Measurements from ENCODE around the gene ROBO3.

Gene ROBO3

DNA sequence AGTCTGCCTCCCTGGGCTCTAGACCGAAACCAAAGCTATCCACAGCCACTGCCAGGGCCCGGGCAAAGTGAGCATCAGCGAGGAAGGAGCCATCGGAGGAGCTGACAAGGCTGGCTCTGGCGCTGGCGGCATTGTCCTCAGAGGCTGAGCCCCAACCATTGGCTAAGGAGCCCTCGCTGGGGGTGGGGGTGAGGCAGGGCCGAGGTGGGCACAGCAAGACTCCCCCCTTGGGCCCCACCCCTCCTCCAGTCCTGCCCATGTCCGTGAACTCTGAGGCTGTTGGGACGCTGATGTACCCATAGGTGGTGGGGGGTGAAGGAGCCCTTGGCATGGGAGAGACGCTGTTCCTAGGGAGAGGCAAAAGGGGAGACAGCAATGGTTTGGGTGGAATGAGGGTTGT, 21.2 kb downstream of the ROBO3 start:
- TF ChIP-seq, protein P1, sequence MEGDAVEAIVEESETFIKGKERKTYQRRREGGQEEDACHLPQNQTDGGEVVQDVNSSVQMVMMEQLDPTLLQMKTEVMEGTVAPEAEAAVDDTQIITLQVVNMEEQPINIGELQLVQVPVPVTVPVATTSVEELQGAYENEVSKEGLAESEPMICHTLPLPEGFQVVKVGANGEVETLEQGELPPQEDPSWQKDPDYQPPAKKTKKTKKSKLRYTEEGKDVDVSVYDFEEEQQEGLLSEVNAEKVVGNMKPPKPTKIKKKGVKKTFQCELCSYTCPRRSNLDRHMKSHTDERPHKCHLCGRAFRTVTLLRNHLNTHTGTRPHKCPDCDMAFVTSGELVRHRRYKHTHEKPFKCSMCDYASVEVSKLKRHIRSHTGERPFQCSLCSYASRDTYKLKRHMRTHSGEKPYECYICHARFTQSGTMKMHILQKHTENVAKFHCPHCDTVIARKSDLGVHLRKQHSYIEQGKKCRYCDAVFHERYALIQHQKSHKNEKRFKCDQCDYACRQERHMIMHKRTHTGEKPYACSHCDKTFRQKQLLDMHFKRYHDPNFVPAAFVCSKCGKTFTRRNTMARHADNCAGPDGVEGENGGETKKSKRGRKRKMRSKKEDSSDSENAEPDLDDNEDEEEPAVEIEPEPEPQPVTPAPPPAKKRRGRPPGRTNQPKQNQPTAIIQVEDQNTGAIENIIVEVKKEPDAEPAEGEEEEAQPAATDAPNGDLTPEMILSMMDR (IDR thresholded peaks at IDR 0.05): no peak

DNA sequence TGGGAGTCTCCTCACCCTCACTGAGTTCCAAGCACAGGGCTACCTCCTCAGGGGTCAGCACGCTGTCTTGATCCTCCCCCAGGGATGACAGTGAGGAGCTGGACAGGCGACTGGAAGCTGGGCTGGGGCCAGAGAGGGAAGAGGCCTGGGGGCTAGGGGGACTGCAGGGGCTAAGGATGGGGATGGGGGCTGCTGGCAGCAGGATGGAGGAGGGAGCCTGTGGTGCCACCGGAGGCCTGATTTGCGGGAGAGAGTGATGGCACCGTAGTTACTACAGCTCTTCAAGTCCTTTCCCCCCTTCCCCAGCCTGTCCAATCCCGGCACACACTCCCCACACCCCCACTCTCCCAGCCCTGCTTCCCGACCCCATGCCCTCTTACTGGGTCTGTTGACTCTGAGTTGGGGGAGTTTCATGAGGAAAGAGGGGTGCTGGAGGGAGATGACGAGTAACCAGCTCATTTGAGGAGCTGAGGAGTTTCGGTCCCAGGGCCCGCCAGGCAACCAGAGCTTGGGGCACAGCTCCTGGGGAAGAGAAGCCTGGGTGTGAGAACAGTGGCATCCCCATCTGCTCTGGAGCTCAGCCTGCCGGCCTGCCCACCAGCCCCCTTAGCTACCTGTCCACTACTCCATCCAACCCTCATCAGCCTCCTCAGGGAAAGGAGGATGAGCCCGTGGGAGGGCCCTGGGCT, 21.9 kb downstream of the ROBO3 start:
- TF ChIP-seq, protein P1 (IDR thresholded peaks at IDR 0.05): no peak

DNA sequence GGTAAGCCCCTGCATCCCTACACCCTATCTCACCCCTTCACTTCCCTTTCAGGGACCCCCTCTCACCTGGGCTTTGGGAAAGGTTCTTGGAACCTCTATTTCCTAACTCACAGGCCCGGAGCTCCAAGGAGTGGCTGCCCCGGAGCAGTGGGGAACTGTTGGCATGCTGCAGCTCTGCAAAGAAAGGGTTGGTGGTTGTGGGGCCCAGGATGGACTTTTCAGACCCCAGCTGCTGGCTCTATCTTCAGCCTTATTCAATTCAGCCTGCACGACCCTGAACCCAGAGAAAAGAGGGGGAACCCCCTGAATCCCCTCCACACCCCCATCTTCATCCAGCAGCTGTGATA, 22.4 kb downstream of the ROBO3 start:
- TF ChIP-seq, protein P1 (IDR thresholded peaks at IDR 0.05): no peak

DNA sequence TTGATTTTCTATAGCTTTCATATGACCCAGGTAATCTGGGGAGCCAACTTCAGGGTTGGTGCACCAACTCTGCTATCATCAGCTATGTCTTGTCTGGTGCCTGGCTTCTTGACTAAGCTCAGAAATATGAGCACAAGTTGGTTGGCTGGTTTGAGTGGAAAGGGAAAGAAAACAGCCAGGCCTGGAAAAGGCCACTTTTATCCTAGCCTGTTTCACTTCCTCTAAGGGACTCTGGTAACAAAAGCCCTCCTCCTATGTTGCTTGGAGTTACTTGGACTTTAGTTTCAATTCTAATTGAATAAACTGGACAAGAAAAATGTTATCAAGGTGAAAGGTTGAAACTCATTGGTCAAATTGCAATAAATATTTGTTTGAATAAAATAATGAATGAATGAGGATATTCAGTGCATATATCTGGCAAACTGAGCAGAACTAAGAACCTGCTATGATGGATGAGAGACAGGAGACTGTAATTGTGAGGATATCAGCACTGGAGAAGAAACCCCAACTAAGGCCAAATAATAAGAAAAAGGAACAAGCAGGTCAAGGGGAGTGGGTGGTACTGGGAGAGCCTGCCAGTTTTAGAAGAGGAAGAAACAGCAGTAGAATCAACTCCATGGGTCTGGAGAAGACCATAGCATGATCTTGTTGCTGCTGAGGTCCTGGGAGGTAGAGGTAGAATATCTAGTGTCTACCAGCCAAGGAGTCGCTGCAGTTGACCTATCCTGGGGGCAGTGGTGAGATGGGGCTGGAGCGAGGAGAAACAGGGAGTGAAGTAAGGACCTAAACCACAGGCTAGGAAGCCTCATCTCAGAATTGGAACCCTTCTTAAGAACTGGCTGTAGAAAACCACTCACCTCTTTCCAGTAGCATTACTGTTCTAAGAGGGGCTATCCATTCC, 24.2 kb downstream of the ROBO3 start:
- TF ChIP-seq, protein P1 (IDR thresholded peaks at IDR 0.05): no peak

DNA sequence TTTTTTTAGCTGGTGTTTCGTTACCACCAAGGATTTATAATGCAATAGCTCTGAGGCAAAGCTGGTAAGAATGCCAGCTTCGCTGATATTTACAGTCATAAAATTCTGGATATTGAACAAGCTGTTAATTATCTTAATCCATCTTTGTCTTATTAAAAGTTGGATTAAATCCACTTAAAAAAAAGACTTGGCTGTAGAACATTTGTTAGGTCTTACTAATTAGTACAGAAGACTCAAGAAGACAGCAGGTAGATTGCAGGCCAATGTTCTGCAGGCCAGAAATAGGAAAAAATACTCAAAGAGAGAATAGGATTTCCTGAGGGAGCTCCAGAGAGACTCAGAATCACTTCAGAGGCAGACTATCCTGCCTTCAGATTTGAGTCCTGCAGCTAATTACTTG, 24.9 kb downstream of the ROBO3 start:
- TF ChIP-seq, protein P1 (IDR thresholded peaks at IDR 0.05): no peak

DNA sequence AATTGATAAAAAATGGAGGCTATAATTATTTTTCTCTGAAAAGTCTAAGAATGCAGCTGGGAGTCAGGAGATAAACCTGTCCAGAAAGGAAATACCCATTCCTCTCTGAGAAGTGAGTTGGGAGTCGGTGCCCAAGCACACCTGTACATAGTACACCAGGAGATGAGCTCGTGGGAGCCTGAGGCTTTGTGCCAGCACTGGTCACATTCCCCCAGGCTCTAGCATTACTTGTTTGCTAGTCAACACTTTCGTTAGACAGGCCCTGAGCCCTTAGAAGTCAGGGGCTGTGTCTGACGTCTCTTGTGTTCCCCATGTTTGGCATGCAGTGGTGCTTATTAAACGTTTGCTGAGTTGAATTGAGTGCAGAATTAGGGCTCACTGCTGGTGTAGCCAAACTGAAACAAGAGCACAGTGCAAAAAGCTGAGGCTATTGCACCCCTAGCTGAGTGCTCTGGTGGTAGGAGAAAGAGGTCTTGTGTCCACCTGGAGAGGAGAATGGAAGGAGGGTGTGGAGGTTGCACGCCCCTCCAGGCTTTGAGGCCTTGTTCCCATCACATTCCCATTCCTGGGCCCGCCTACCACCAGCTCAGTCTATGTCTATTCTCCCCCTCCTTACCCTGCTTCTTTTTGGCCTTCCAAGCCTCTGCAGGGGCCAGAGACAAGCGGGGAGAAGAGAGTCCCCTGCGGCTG, 25.6 kb downstream of the ROBO3 start:
- TF ChIP-seq, protein P1 (IDR thresholded peaks at IDR 0.05): no peak

DNA sequence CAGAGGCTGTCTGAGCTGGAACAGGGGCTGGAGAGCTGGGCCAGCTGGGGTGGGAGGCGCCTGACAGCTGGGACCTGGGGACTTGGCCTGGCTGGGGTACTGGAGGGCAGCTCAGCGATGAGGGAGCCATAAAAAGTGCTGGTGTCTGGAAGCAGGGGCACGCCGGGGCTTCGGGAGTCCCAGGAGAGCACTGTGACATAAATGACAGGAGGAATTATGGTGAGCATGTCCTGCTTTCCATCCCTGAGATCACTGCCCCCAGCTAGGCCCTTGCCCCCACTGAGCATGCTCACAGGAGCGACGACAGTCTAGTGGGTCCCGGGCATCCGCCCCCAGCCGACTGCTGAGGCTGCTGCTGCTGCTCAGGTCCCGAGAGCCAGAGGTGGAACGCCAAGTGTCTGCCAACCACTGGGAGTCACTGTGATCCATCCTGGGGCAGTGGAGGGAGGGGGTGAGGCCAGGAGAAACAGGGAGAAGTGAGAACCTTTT, 26.2 kb downstream of the ROBO3 start:
- TF ChIP-seq, protein P1 (IDR thresholded peaks at IDR 0.05): no peak
